Ishikawa (cell line): Measurements from ENCODE around the gene LINS1.

Experiments
- CEBPB ChIP-seq: IDR thresholded peaks from 2 replicates; pipeline ENCODE4 v1.6.1; 2012
- CREB1 ChIP-seq: IDR thresholded peaks from 2 replicates; pipeline ENCODE4 v1.6.1; 2012; ENCODE audit warnings: low read depth
- EGR1 ChIP-seq: IDR thresholded peaks from 2 replicates; pipeline ENCODE4 v1.6.1; 2012
- EP300 ChIP-seq: IDR thresholded peaks from 2 replicates; pipeline ENCODE4 v1.6.1; 2012; ENCODE audit warnings: borderline replicate concordance
- FOXM1 ChIP-seq: IDR thresholded peaks from 2 replicates; pipeline ENCODE4 v1.6.1; 2012; ENCODE audit warnings: low read depth, borderline replicate concordance
- NFIC ChIP-seq: IDR thresholded peaks from 2 replicates; pipeline ENCODE4 v1.6.1; 2012
- RAD21 ChIP-seq: IDR thresholded peaks from 2 replicates; pipeline ENCODE4 v1.6.1; 2012; ENCODE audit warnings: low read depth
- TAF1 ChIP-seq: IDR thresholded peaks from 2 replicates; pipeline ENCODE4 v1.6.1; 2012; ENCODE audit warnings: low read depth, mild to moderate bottlenecking
- TCF12 ChIP-seq: IDR thresholded peaks from 2 replicates; pipeline ENCODE4 v1.6.1; 2012; ENCODE audit warnings: low read depth
- TEAD4 ChIP-seq: IDR thresholded peaks from 2 replicates; pipeline ENCODE4 v1.6.1; 2012
- YY1 ChIP-seq: IDR thresholded peaks from 2 replicates; pipeline ENCODE4 v1.6.1; 2012; ENCODE audit warnings: low read depth
- ZBTB7A ChIP-seq: IDR thresholded peaks from 2 replicates; pipeline ENCODE4 v1.6.1; 2012; ENCODE audit warnings: low read depth
- TF ChIP-seq, protein P1 (sequence below): IDR thresholded peaks from 2 replicates; pipeline ENCODE4 v1.6.1; 2012; ENCODE audit warnings: low read depth, mild to moderate bottlenecking
- TF ChIP-seq, protein P2 (sequence below): IDR thresholded peaks from 2 replicates; pipeline ENCODE4 v1.6.1; 2012
- TF ChIP-seq, protein P3 (sequence below): IDR thresholded peaks from 2 replicates; pipeline ENCODE4 v1.6.1; 2012

The LINS1 gene

DNA sequence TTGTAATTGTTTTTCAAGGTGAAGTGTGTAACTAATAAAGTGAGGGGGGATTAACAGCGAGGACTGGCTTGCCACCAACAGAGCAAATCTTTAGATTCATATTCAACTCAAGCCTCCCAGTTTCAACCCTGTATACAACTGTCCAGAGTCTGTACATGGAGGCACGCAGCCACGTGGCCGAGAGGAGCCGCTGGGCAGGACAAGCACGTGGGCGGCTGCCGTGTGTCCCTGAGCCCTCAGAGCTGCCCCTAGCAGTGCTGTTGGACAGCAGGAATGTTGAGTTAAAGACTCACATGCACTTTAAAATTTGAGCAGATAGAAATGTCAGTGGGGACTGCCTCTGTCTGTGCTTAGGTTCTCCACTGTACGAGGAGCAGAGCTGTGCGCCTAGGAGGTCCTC, 29.8 kb upstream of the LINS1 start:
- TF ChIP-seq CEBPB, result no peak
- TF ChIP-seq TCF12, result no peak
- no peak for TF ChIP-seq RAD21
- no peak for TF ChIP-seq EGR1
- TF ChIP-seq, protein P1, sequence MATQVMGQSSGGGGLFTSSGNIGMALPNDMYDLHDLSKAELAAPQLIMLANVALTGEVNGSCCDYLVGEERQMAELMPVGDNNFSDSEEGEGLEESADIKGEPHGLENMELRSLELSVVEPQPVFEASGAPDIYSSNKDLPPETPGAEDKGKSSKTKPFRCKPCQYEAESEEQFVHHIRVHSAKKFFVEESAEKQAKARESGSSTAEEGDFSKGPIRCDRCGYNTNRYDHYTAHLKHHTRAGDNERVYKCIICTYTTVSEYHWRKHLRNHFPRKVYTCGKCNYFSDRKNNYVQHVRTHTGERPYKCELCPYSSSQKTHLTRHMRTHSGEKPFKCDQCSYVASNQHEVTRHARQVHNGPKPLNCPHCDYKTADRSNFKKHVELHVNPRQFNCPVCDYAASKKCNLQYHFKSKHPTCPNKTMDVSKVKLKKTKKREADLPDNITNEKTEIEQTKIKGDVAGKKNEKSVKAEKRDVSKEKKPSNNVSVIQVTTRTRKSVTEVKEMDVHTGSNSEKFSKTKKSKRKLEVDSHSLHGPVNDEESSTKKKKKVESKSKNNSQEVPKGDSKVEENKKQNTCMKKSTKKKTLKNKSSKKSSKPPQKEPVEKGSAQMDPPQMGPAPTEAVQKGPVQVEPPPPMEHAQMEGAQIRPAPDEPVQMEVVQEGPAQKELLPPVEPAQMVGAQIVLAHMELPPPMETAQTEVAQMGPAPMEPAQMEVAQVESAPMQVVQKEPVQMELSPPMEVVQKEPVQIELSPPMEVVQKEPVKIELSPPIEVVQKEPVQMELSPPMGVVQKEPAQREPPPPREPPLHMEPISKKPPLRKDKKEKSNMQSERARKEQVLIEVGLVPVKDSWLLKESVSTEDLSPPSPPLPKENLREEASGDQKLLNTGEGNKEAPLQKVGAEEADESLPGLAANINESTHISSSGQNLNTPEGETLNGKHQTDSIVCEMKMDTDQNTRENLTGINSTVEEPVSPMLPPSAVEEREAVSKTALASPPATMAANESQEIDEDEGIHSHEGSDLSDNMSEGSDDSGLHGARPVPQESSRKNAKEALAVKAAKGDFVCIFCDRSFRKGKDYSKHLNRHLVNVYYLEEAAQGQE, result no peak
- TF ChIP-seq EP300, result no peak

DNA sequence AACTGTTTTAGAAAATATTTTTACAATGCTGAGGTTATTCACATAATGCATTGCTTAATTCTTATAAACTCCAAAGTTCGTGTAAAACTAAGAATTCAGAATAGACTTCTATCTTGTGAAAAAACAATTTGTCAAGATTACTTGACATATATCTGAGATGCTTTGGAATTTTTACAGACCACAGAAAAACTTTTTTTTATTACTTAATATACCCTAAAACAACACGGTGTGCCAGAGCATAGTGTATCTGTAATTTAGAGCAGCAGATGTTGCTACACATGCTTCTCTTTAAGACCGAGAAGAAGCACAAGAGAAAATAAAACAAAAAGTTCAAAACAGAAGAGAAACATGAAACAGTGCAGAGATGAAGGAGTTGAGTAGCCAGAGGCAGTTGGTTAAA, 26.8 kb upstream of the LINS1 start:
- TF ChIP-seq, protein P1, result no peak
- no peak for TF ChIP-seq YY1
- TF ChIP-seq ZBTB7A, result no peak
- TF ChIP-seq, protein P2, sequence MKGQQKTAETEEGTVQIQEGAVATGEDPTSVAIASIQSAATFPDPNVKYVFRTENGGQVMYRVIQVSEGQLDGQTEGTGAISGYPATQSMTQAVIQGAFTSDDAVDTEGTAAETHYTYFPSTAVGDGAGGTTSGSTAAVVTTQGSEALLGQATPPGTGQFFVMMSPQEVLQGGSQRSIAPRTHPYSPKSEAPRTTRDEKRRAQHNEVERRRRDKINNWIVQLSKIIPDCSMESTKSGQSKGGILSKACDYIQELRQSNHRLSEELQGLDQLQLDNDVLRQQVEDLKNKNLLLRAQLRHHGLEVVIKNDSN, result no peak
- TF ChIP-seq, protein P3, sequence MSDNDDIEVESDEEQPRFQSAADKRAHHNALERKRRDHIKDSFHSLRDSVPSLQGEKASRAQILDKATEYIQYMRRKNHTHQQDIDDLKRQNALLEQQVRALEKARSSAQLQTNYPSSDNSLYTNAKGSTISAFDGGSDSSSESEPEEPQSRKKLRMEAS, result no peak
- no peak for TF ChIP-seq TCF12
- no peak for TF ChIP-seq RAD21
- no peak for TF ChIP-seq TAF1
- TF ChIP-seq CEBPB, result no peak
- TF ChIP-seq TEAD4, result no peak
- no peak for TF ChIP-seq EGR1
- TF ChIP-seq EP300, result no peak

DNA sequence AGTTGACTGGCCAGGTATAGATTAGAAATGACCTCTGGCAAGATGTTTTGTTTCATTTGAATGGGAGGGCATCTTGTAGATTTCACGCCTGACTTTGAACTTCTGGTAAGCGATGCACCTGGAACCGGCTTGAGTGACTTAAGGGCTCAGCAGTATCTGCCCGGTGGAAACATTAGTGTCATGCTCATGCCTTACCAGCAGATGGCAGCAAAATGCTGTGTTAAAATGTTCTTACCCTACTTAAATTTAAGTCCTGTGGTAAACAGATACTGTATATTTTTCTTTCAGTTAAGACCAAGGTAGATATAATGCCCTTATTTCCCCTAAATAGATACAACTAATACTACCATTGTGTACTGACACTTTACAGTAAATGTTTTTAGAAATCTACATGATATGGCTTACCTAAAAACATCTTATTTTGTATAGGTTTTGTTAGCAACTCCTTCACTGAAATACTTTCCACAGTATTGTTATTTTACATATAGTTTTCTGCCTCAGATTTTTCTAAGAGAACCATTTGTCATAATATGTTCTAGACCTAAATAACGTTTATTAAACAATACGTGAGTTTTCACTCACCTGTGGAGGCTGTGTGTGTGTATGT, 25.9 kb upstream of the LINS1 start:
- TF ChIP-seq, protein P1, result no peak
- TF ChIP-seq RAD21, result peak; percentile 77

DNA sequence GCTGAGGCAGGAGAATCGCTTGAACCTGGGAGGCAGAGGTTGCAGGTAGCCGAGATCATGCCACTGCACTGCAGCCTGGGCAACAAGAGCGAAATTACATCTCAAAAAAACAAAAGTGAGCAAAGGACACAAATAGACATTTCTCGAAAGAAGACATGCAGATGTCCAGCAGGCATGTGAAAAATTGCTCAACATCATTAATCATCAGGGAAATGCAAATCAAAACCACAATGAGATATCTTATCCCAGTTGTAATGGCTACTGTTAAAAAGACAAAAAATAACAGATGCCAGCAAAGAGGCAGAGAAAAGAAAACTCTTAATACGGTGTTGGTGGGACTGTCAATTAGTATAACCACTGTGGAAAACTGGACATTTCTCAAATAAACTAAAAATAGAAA, 21.3 kb upstream of the LINS1 start:
- TF ChIP-seq, protein P2, result no peak
- TF ChIP-seq RAD21 (no peak), CREB1 (no peak), EGR1 (no peak), TCF12 (no peak), YY1 (no peak), NFIC (no peak), TEAD4 (no peak), ZBTB7A (no peak), CEBPB (no peak), EP300 (no peak), FOXM1 (no peak), TAF1 (no peak)
- TF ChIP-seq, protein P1, result no peak
- TF ChIP-seq, protein P3, result no peak
